Measurements from ENCODE around the gene SAMD4A. TPM values are rescaled to one million over a fixed set of nuclear protein-coding genes. Genes with fewer than 3 reads are reported as not detected.

The SAMD4A gene, protein sequence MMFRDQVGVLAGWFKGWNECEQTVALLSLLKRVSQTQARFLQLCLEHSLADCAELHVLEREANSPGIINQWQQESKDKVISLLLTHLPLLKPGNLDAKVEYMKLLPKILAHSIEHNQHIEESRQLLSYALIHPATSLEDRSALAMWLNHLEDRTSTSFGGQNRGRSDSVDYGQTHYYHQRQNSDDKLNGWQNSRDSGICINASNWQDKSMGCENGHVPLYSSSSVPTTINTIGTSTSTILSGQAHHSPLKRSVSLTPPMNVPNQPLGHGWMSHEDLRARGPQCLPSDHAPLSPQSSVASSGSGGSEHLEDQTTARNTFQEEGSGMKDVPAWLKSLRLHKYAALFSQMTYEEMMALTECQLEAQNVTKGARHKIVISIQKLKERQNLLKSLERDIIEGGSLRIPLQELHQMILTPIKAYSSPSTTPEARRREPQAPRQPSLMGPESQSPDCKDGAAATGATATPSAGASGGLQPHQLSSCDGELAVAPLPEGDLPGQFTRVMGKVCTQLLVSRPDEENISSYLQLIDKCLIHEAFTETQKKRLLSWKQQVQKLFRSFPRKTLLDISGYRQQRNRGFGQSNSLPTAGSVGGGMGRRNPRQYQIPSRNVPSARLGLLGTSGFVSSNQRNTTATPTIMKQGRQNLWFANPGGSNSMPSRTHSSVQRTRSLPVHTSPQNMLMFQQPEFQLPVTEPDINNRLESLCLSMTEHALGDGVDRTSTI
- 0.02 TPM in 1 of 2 replicates, not detected in the other for polyA plus RNA-seq (2014; cell fraction: cytosol; rRNA removed)
- polyA plus RNA-seq (2014; cell fraction: nucleus; rRNA removed) = not detected in 2 replicates

DNA sequence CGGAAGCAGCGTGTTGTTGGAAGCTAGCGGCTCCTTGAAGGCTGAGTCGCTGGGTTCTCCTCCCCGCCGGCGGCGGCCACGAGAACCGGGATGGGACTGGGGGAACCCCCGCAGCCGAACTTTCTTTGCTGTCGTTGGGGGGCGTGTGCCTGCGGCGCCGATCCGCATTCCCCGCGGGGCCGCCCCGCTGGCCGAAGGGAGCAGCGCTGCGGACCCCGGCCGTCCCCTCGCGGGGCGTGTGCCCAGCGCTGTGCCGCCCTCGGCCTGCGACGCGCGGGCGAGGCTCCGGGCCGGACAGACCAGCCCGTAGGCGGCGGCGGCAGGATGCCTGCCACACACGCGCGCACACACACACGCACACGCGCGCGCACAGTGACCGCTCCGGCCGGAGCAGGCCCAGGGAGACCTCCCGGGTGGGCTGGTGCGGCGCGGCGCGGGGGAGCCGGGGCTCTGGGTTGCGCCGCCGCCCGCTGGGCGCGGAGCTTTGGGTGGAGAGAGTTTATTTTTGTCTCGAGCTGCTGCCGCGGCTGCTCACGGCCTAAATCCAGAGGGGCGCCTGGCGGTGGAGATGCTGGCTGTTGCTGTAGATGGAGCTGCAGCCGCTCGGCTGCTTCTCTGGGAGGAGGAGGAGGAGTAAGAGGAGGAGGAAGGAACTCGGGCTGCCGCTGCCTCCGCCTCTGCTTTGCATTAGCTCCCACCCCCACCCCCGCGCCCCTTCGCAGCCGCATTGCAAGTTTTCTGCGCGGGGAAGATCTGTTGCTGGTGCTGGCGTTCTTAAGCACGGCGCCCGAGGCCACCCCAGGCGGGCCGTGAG, at the start of gene SAMD4A:
Gene SAMD4A, plus strand, starts transcription at position 719 of the 814 bp plus-strand sequence. CDS start 789 bp downstream, outside the sequence.
- peak; percentile 64 for DNase-seq (ENCODE audit: low spot score)

DNA sequence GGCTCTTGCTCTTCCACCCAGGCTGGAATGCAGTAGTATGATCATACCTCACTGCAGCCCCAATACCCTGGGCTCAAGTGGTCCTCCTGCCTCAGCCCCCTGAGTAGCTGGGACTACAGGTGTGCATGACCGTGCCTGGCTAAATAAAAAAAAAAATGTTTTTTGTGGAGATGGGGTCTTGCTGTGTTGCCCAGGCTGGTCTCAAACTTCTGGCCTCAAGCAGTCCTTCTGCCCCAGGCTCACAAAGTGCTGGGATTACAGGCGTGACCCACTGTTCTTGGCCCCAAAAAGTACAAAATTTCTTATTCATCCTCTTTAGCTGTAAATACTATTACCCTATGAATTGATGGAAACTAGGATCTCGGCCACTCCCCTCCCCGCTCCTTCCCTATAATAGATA, 42.5 kb upstream of the SAMD4A start:
- no peak for DNase-seq (ENCODE audit: low spot score)

DNA sequence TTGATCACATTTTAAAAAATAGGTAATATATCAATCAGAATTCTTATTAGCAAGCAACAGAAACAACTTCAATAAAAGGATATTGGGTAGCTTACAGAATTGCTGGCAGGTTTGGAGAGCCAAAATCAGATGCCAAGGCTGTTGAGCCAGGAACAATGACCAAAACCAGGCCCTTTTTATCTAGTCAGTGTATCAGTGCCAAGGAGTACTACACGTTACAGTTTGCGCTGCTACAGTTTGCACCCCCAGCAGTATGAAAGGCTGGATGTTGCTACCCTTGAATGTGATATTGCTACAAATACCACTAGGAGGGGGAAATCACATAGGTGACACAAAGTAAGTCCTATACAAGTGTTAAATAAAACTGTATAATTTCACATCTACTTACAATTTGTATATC, 38.0 kb upstream of the SAMD4A start:
- DNase-seq (ENCODE audit: low spot score) = no peak

DNA sequence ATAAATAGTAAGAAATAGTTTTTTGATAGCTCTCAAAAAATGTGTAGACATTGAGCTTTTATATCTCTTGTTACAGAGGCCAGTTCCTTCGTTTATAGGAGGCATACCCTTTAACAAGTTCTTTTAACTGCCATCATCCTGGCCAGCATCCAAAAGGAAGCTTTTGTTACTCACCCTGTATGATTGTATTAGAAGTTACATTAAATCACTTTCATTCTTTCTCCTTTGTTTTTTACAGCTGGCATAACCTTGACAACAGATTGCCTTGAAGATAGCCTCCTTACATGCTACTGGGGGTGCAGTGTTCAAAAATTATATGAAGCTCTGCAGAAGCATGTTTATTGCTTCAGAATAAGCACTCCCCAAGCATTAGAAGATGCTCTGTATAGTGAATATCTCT, 37.1 kb upstream of the SAMD4A start:
- DNase-seq (ENCODE audit: low spot score) = no peak

DNA sequence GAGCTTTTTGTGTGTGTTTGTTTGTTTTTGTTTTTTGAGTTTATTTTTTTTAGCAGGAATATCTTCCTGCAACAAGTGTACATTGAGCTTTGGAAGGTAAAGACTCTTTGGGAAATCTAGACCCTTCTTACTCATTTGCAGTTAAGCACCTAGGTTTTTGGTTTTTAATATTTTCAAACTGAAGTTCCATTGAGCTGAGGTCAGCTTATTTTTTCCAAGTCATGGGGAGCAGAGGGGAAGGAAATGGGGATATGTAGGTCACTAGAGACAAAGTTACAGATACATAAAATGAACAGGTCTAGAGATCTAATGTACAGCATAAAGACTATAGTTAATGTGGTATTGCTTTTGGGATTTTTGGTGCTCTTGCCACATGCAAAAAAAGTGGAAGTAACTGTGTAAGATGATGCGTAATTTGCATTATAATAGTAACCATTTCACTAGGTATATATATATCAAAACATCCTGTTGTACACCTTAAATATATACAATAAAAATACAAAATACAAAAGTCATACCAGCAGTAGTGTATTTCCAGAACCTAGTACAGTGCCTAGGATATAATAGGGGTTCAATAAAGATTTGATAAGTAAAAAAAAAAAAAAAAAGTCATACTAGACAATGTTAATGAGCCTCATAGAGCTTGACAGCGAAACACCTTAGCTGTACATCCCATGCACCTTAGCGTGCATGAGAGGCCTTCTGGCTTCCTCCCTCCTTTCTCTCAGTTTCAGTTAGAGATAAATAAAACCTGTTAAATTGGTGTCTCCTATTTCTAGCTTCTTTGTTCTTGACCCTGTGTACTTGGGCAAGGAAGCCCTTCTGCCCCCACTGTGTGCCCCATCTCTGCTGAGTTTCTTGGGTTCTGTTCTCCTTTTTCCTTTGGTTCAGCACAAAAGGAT, 34.6 kb upstream of the SAMD4A start:
- DNase-seq (ENCODE audit: low spot score) = no peak

DNA sequence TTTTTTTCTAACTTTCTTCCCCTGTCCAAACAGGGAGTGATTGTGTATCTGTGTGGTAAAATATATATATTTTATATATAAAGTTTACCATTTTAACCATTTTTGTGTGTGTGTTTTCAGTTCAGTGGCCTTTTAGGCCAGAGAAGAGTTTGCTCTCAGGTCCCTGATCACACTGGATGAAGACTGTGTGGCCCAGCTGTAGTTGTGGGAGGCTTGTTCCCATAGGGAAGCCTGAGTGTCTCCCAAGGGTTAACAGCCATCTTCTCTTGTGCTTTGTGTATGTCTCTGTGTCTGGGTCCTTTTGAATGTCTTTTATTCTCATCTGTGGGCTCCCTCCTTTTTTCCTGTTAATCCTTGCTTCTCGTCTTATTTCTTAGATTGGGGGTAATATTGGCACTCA, 33.8 kb upstream of the SAMD4A start:
- DNase-seq (ENCODE audit: low spot score) = no peak

DNA sequence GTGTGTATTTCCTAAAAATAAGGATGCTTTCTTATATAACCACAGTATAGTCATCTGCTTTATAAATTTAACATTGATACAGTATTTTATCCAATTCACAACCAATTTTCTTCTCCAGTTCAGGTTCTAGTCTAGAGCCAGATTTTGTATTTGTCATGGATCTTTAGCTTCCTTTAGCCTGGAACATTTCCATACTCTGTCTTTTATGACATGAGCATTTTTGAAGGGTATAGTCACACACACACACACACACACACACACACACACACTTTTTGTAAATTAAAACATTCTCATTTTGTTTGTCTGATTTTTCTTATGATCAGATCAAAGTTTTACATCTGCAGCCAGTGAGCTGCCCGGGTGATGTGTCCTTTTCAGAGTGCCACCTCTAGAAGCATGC, 31.8 kb upstream of the SAMD4A start:
- DNase-seq (ENCODE audit: low spot score) = no peak

DNA sequence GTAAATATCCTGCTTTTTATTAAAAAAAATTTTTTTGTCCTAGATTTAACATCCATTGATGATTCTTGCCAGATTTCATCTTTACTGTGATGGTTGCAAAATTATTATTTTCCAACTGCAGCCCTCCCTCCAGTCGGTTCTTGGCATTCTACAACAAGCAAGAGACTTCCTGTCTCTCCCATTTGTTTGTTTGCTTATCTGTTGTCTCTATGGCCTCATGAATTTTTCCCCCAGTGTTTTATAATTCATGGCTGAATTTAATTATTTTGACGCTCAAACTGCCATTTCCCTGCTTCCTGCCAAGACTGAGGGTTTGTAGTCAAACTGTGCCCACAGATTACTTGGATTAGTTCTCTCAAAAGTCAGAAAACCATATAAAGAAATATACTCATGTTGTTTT, 31.3 kb upstream of the SAMD4A start:
- no peak for DNase-seq (ENCODE audit: low spot score)

DNA sequence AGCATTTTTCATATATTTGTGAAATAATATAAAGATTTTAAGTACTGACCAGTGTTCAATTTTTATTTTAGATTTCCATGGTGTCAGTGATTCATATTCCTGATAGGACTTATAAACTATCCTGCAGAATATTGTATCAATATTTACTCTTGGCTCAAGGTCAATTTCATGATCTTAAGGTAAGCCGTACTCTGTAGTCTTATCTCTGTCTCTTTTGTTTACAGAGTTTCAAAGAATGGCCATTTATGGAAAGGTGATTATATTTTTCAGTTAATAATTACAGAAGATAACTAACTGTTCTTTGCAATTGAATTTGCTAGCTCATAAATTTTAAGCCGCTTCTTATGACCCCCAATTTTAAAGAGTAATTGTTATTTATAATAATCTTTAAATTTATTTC, 29.3 kb upstream of the SAMD4A start:
- DNase-seq (ENCODE audit: low spot score) = no peak

DNA sequence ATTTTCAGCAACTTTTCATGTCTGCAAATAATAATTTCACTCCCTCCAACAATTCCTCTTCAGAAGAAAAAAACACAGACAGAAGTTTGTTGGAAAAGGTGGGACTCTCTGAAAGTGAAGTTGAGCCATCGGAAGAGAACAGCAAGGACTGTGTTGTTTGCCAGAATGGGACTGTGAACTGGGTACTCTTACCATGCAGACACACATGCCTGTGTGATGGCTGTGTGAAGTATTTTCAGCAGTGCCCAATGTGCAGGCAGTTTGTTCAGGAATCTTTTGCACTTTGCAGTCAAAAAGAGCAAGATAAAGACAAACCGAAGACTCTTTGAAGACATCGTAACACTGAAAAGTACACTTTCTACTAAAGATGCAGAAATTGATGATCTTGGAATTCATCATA, 28.9 kb upstream of the SAMD4A start:
- no peak for DNase-seq (ENCODE audit: low spot score)

DNA sequence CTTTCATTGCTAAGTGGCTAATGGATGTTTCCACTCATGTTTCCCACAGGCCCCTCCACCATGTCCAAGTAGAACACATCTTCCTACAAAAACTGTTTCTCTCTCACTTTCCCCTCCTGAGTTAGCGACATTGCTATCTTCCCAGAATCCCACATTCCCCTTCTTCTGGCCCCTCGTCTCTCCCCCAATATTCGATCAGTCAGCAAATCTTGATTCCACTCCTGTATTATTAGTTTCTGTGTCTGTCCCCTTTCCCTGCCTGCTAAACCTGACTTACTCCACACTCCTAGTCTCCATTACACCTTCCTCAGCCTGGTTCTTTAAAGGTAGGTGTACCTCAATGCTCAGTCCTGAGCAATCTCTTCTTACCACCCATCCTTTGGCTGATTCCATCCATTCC, 19.3 kb upstream of the SAMD4A start:
- DNase-seq (ENCODE audit: low spot score) = no peak

DNA sequence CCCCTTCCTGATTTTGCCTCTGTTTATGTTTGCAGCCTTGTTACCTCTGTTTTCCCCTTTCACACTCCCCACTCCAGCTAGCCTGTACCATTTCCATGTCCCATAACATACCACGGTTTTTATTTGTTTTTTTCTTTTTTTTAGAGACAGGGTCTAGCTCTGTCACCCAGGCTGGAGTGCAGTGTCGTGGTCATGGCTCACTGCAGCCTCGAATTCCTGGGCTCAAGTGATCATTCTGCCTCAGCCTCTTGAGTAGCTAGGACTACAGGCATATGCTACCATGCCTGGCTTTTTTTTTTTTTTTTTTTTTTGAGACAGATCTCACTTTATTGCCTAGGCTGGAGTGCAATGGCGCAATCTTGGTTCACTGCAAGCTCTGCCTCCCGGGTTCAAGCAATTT, 18.4 kb upstream of the SAMD4A start:
- no peak for DNase-seq (ENCODE audit: low spot score)

DNA sequence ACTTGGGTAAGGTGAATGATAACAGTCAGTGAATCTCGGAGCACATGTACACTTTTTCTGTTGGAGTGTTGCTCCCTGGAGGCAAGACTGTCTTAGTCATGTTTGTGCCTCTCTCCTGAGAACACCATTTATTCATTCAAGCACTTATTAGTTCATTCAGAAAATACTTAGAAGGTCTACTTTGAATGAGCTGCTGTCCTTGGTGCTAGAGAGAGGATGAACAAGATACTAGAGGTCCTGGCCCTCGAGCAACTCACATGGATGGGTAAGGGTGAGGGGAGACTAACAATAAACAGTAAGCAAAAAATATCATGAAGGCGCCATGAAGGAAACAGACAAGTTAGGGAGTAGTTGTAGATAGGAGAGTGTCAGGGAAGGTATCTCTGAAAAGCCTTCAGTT, 17.1 kb upstream of the SAMD4A start:
- no peak for DNase-seq (ENCODE audit: low spot score)

DNA sequence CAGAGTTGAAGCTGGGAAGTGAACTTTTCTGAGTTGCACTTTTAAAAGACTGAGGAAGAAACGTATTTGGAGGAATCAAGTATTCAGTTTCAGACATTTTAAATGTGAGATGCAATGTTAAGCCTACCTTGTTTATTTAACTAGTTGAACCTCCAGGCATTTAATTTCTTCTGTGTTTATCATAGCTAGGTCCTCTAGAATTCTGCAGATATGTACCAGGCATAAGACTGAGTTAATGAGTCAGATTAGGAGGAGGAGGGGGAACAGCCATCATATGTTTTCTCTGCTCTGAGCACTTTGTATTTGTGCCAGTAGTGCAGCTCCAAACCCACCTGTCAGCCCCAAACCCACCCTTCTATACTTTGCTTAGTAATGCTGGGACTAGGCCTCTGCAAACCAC, 16.4 kb upstream of the SAMD4A start:
- DNase-seq (ENCODE audit: low spot score) = no peak

DNA sequence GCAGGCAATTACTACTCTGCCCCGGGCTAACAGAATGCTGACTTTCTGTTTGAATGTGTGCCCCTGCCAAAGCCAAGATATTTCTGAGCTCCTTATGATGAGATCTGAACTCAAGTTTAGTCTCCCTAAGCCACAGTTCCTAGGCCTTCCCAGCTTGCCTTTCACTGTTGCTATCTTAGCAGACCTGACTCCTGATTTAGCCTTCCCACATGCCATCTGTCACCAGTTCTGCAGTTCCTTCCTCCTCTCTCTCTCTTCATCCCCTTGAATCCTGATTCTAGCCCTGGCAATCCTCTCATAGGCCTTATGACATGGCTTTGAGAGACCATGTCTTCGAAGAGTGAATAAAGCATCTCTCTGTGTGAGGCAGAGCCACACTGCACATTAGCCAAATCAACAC, 12.5 kb upstream of the SAMD4A start:
- DNase-seq (ENCODE audit: low spot score) = no peak

DNA sequence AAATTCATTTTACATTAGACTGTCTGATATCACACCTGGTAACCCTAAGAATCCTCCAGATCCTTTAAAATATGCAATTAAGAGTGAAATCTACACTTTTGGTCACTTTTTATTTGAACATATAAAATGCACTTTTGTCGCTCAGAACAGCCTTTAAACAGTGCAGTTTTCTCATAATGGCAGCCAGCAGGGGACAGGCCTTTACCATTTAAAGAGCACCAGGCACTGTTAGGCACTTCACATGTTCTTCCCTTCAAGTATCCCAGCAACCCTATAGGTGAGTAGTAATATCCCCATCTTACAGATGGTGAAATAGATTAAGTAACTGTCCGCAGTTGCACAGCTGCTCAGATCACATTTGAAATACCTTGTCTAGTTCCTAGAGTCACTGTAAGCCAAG, 11.3 kb upstream of the SAMD4A start:
- no peak for DNase-seq (ENCODE audit: low spot score)

DNA sequence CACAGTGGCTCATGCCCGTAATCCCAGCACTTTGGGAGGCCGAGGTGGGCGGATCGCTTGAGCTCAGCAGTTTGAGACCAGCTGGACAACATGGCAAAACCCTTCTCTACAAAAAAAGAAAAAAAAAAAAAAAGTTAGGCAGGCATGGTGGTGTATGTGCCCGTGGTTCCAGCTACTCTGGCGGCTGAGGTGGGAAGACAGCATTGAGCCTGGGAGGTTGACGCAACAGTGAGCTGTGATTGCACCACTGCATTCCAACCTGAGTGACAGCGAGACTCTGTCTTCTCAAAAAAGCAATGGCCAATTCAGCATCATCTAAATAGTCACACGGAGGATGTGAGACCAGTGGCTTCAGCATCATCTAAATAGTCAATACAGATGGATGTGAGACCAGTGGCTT, 10.4 kb upstream of the SAMD4A start:
- DNase-seq (ENCODE audit: low spot score) = no peak

DNA sequence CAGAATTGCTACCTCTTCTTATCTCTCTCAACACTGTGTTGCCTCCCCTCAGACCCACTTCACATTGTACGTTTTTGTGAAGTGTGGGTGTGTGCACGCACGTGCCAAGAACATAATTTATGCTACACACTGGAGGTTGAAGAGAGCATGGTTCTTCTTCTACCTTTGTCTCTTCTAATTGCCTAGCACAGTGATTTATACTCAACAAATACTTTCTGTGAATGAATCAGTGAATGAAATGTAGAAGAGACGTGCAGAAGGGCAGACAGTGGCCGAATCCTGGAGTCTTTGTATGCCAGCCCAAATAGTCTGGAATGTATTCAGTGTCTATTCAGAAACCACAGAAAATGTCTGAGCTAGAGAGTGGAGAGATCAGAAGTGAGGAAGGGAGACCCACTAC, 4.6 kb upstream of the SAMD4A start:
- no peak for DNase-seq (ENCODE audit: low spot score)

DNA sequence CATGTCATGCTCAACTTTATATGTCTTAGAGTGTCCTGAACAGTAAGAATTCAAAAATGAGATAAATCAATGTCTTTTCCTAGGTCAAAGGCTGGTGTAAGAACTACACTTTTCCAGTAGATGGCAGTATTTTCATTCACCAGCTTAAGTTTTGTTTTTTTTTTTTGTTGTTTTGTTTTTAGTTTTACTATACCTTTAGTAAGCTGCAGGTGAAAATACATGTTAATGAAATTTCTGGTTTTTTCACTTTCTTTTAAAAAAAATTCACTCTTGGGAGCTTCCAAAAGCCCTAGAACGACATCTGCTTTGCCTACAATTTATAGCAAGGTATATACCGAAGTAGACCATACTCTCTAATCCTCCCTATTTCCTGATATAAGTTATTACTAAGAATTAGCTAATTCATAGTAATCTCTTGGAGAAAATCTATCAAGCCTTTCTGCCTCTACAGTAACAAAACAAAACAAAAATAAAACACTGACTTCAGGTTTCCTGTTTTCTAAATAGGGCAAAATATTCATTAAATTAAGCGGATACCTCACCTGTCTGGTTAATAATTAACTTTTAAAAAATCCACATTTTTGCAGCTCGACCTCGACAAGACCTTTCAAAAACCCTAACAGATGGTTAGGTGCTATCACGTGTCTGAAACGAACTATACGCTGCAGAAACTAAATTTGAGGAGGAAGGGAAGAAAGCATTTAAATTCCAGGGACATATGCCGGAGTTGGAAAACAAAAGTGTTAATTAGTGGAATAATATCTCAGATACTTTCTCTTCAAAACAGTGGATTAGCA, 2.7 kb upstream of the SAMD4A start:
- peak; percentile 33 for DNase-seq (ENCODE audit: low spot score)
